H1 (cell line): ENCODE data around the gene ATF7. TPM values are rescaled to one million over a fixed set of nuclear protein-coding genes. Genes with fewer than 3 reads are reported as not detected.

Experiments used
- CTCF ChIA-PET: fragments of 300-600 bp; sonication (Branson Sonifier 250); formaldehyde crosslinking; loops from one replicate; lab custom pipeline; 2021; ENCODE audit not compliant: partially characterized antibody; lab: Charles Lee
- POLR2A ChIA-PET: fragments of 300-600 bp; sonication (Branson Sonifier 250); formaldehyde crosslinking; loops from one replicate; lab custom pipeline; 2021; ENCODE audit warnings: inconsistent platforms; ENCODE audit not compliant: partially characterized antibody; lab: Charles Lee
- DNase-seq, 2 experiments: peaks; one replicate each; pipeline versions ENCODE4 v3.0.0 to v3.0.0-alpha.2; 2010 to 2022; ENCODE audit warnings: low spot score in 2 of 2, low read depth in 1 of 2, mixed read lengths in 1 of 2
- FAIRE-seq: peaks from 2 replicates; lab custom pipeline; 2011; peaks lifted over from hg19 to GRCh38; lab: Jason Lieb, UNC
- H2AFZ ChIP-seq: 2 replicates; pipeline ENCODE4 v1.8.1; 2012; ENCODE audit warnings: low read length, inconsistent platforms
- H2AK5ac ChIP-seq: 2 replicates; pipeline ENCODE4 v1.6.1; 2013; ENCODE audit warnings: low read depth, low read length
- H2BK120ac ChIP-seq: replicated peaks from 2 replicates; pipeline ENCODE3; 2013; ENCODE audit warnings: low read depth, low read length, inconsistent platforms
- H2BK12ac ChIP-seq: 2 replicates; pipeline ENCODE4 v1.6.1; 2013; ENCODE audit warnings: low read depth, low read length
- H2BK15ac ChIP-seq: 2 replicates; pipeline ENCODE4 v1.6.1; 2013; ENCODE audit warnings: low read length
- H2BK20ac ChIP-seq: 2 replicates; pipeline ENCODE4 v1.6.1; 2013; ENCODE audit warnings: low read length
- H2BK5ac ChIP-seq: 2 replicates; pipeline ENCODE4 v1.6.1; 2013; ENCODE audit warnings: low read depth, low read length
- H3K14ac ChIP-seq: 2 replicates; pipeline ENCODE4 v1.6.1; 2013; ENCODE audit warnings: inconsistent platforms; ENCODE audit not compliant: insufficient read length
- H3K18ac ChIP-seq: 2 replicates; pipeline ENCODE4 v1.6.1; 2013; ENCODE audit warnings: low read length; ENCODE audit errors: extremely low read depth
- H3K23ac ChIP-seq: 2 replicates; pipeline ENCODE4 v1.6.1; 2013; ENCODE audit warnings: inconsistent platforms; ENCODE audit not compliant: insufficient read length
- H3K23me2 ChIP-seq: 2 replicates; pipeline ENCODE4 v1.6.1; 2013; ENCODE audit warnings: low read depth, low read length
- H3K27ac ChIP-seq: 2 replicates; pipeline ENCODE4 v1.6.1; 2011; ENCODE audit warnings: low read depth, low read length, inconsistent platforms
- H3K27me3 ChIP-seq, 4 experiments: replicated peaks in 1 of 4; 1 replicate in 1 of 4; 2 replicates in 3 of 4; pipeline versions ENCODE4 v1.6.1 to v1.8.1; 2011 to 2013; ENCODE audit warnings: low read length in 3 of 4, mild to moderate bottlenecking in 3 of 4, inconsistent platforms in 2 of 4, mixed read lengths in 2 of 4, moderate library complexity in 1 of 4; ENCODE audit not compliant: control insufficient read depth in 3 of 4, insufficient read depth in 3 of 4; ENCODE audit errors: extremely low read depth in 1 of 4
- H3K36me3 ChIP-seq, 4 experiments: 2 replicates each; pipeline versions ENCODE4 v1.6.1 to v1.8.1; 2011 to 2013; ENCODE audit warnings: mild to moderate bottlenecking in 4 of 4, low read length in 3 of 4, moderate library complexity in 2 of 4, control low read depth in 1 of 4, inconsistent platforms in 1 of 4; ENCODE audit not compliant: insufficient read depth in 4 of 4, control insufficient read depth in 2 of 4
- H3K4ac ChIP-seq: replicated peaks from 2 replicates; pipeline ENCODE3; 2013; ENCODE audit warnings: low read length, low read depth, mixed read lengths, inconsistent platforms; ENCODE audit not compliant: insufficient read length
- H3K4me1 ChIP-seq, 4 experiments: replicated peaks in 1 of 4; 1 replicate in 1 of 4; 2 replicates in 3 of 4; pipeline versions ENCODE4 v1.6.1 to v1.8.1; 2011 to 2013; ENCODE audit warnings: low read length in 3 of 4, inconsistent platforms in 2 of 4, mixed read lengths in 1 of 4; ENCODE audit not compliant: insufficient read depth in 4 of 4, control insufficient read depth in 3 of 4
- H3K4me2 ChIP-seq, 2 experiments: 2 replicates each; pipeline versions ENCODE4 v1.6.1 to v1.8.1; 2011 to 2013; ENCODE audit warnings: low read depth in 2 of 2, low read length in 2 of 2, control low read depth in 1 of 2, inconsistent platforms in 1 of 2, mild to moderate bottlenecking in 1 of 2; ENCODE audit not compliant: insufficient read depth in 1 of 2
- H3K4me3 ChIP-seq, 4 experiments: fragments of 200-600, 300-600 bp in 1 of 4; sonication (generic), shearing (Covaris generic), sonication (Bioruptor Twin) in 1 of 4; 2 replicates each; pipeline versions ENCODE4 v1.5.1 to v1.8.1; 2011 to 2016; ENCODE audit warnings: low read length in 4 of 4, low read depth in 3 of 4, control low read depth in 2 of 4, inconsistent platforms in 2 of 4, mild to moderate bottlenecking in 2 of 4, mixed read lengths in 1 of 4, moderate library complexity in 1 of 4; ENCODE audit not compliant: insufficient read depth in 2 of 4; ENCODE audit errors: extremely low read depth in 1 of 4
- H3K56ac ChIP-seq: replicated peaks from 2 replicates; pipeline ENCODE3; 2013; ENCODE audit warnings: low read depth, mild to moderate bottlenecking, mixed read lengths, low read length, inconsistent platforms; ENCODE audit not compliant: insufficient read length
- H3K79me1 ChIP-seq: 2 replicates; pipeline ENCODE4 v1.6.1; 2013; ENCODE audit warnings: low read depth, low read length, control low read depth
- H3K79me2 ChIP-seq, 2 experiments: 2 replicates each; pipeline versions ENCODE4 v1.6.1 to v1.8.1; 2012 to 2013; ENCODE audit warnings: low read length in 2 of 2, mild to moderate bottlenecking in 2 of 2, inconsistent platforms in 1 of 2; ENCODE audit not compliant: insufficient read depth in 2 of 2, control insufficient read depth in 1 of 2
- H3K9ac ChIP-seq, 4 experiments: replicated peaks in 1 of 4; 1 replicate in 1 of 4; 2 replicates in 3 of 4; pipeline versions ENCODE4 v1.6.1 to v1.8.1; 2011 to 2013; ENCODE audit warnings: low read depth in 3 of 4, low read length in 3 of 4, control low read depth in 2 of 4, mild to moderate bottlenecking in 2 of 4, moderate library complexity in 2 of 4, inconsistent platforms in 1 of 4; ENCODE audit errors: extremely low read depth in 1 of 4
- H3K9me3 ChIP-seq, 2 experiments: 2 replicates each; pipeline versions ENCODE4 v1.6.1 to v1.8.1; 2012 to 2013; ENCODE audit warnings: mild to moderate bottlenecking in 2 of 2, moderate library complexity in 2 of 2, control low read depth in 1 of 2, inconsistent platforms in 1 of 2, low read depth in 1 of 2, low read length in 1 of 2, mixed read lengths in 1 of 2; ENCODE audit not compliant: insufficient read depth in 2 of 2
- H4K20me1 ChIP-seq, 2 experiments: replicated peaks in 1 of 2; 2 replicates each; pipeline versions ENCODE3 to v1.8.1; 2011 to 2013; ENCODE audit warnings: inconsistent platforms in 2 of 2, low read length in 2 of 2, mild to moderate bottlenecking in 1 of 2; ENCODE audit not compliant: insufficient read depth in 2 of 2, control insufficient read depth in 1 of 2
- H4K5ac ChIP-seq: 2 replicates; pipeline ENCODE4 v1.6.1; 2013; ENCODE audit warnings: low read length, low read depth, mixed read lengths, inconsistent platforms; ENCODE audit not compliant: insufficient read length
- H4K8ac ChIP-seq: 2 replicates; pipeline ENCODE4 v1.8.0; 2013; ENCODE audit warnings: mild to moderate bottlenecking, moderate library complexity, low read length, inconsistent platforms; ENCODE audit not compliant: insufficient read depth; ENCODE audit errors: extremely low read depth
- H4K91ac ChIP-seq: replicated peaks from 2 replicates; pipeline ENCODE3; 2013; ENCODE audit warnings: low read length, mixed read lengths, inconsistent platforms; ENCODE audit not compliant: insufficient read length
- SIRT6 ChIP-seq: IDR thresholded peaks from one replicate; pipeline ENCODE4 v1.7.1; 2012; ENCODE audit warnings: low read length, inconsistent platforms
- WGBS, 2 experiments: shearing (Covaris generic) in 1 of 2; methylation state at CpG; one replicate each; pipeline versions ENCODE4 v1.1.6 to v1.1.7; 2013 to 2015; ENCODE audit warnings: low lambda C conversion rate in 2 of 2, mixed read lengths in 2 of 2, inconsistent platforms in 1 of 2, low coverage in 1 of 2, missing lambda C conversion rate in 1 of 2; ENCODE audit not compliant: insufficient replicate concordance in 2 of 2, insufficient coverage in 1 of 2, insufficient read length in 1 of 2; ENCODE audit errors: extremely low coverage in 1 of 2, missing lambda C conversion rate in 1 of 2; 5-methylcytosine and 5-hydroxymethylcytosine counted together
- polyA plus RNA-seq, 7 experiments: library from polyadenylated mRNA; depleted of rRNA in 3 of 7; stranded (reverse) in 5 of 7; unstranded in 2 of 7; fragments of >200 nt in 5 of 7; fragments of 200-250 nt in 2 of 7; gene quantifications; 1 replicate in 5 of 7; 2 replicates in 1 of 7; 4 replicates in 1 of 7; pipeline versions ENCODE4 v1.2.1 to v1.2.3, GENCODE V29; 2011 to 2013; ENCODE audit warnings: missing spikeins in 2 of 7, mixed read lengths in 2 of 7
- total RNA-seq: library from RNA; stranded (reverse); fragmentation: NEBNext Ultra II Directional; extraction: Animal tissue kit (Norgen Biotek cat#: 25700); gene quantifications from 2 replicates; pipeline ENCODE4 v1.2.1, GENCODE V29; 2021

The ATF7 gene
- total and polyA plus RNA-seq, 2 of the 8 experiments (the other 6 are each of a cell fraction or from before 2014, with no cell fraction given): 10.1 to 16.6 TPM

- H2BK12ac ChIP-seq: no peak overlapping the region
- POLR2A ChIA-PET: interaction anchor here (0.6 to 0.9 kb wide), 2 partner anchors 73 to 78 kb away, joined by 3 read pairs; no protein-coding TSS in a partner anchor
- no peaks in the 10 kb centered on the region for H3K79me2 ChIP-seq
- H3K4me3 ChIP-seq: no peak overlapping the region
- H2BK15ac ChIP-seq: no peak overlapping the region
- H3K23ac ChIP-seq: no peak overlapping the region
- CTCF ChIA-PET: interaction anchor here (2.1 kb wide), 1 partner anchor 54 kb away, joined by 6 read pairs; no protein-coding TSS in a partner anchor
- FAIRE-seq (no peak), DNase-seq (no peak)
- no peak overlapping the region for H2AFZ ChIP-seq
- no peak overlapping the region for H2BK5ac ChIP-seq
- no peak overlapping the region for H4K91ac ChIP-seq
- H4K8ac ChIP-seq: no peak overlapping the region
- no peaks in the 10 kb centered on the region for H3K9me3 ChIP-seq
- H3K14ac ChIP-seq: no peak overlapping the region
- no peak overlapping the region for H4K5ac ChIP-seq
- no peak overlapping the region for H3K4ac ChIP-seq
- 91% methylated on average over 3 of the region's 3 CpGs; no CpG with 5 or more reads in 1 of the 2 experiments for WGBS, 2 experiments
- H3K9ac ChIP-seq: no peak overlapping the region
- no peak overlapping the region for H3K27ac ChIP-seq
- no peak overlapping the region for H2BK20ac ChIP-seq
- no peaks in the 10 kb centered on the region for H4K20me1 ChIP-seq
- no peak overlapping the region for H3K56ac ChIP-seq
- H3K4me1 ChIP-seq: peaks cover 0 to under 1% (median 0%) of the 10 kb centered on the region in 4 experiments; a peak in 2 of 7 replicates
- no peaks in the 10 kb centered on the region for H3K23me2 ChIP-seq
- no peaks in the 10 kb centered on the region for H3K36me3 ChIP-seq
- no peaks in the 10 kb centered on the region for H3K27me3 ChIP-seq
- no peak overlapping the region for H3K4me2 ChIP-seq
- no peak overlapping the region for H2AK5ac ChIP-seq
- no peak overlapping the region for H2BK120ac ChIP-seq
- H3K79me1 ChIP-seq: no peaks in the 10 kb centered on the region
- no peak overlapping the region for H3K18ac ChIP-seq
- no peak for TF ChIP-seq SIRT6
Measured at GRCh38 chr12:53596920-53597363, 29.2 kb downstream of the ATF7 start.
